H1 (cell line): Measurements from ENCODE around the gene ACTL8. TPM values are rescaled to one million over a fixed set of nuclear protein-coding genes. Genes with fewer than 3 reads are reported as not detected.

Experiments used
- CREB1 ChIP-seq: IDR thresholded peaks from 2 replicates; pipeline ENCODE4 v1.6.1; 2012; ENCODE audit warnings: inconsistent platforms
- EP300 ChIP-seq, 2 experiments: IDR thresholded peaks; 1 replicate in 1 of 2; 2 replicates in 1 of 2; pipeline ENCODE4 v1.6.1; 2011 to 2012; ENCODE audit warnings: low read depth in 2 of 2, low read length in 2 of 2, mild to moderate bottlenecking in 2 of 2, borderline replicate concordance in 1 of 2, inconsistent platforms in 1 of 2, moderate library complexity in 1 of 2
- GABPA ChIP-seq: IDR thresholded peaks from 2 replicates; pipeline ENCODE4 v1.6.1; 2011; ENCODE audit warnings: mild to moderate bottlenecking, low read length, moderate library complexity, borderline replicate concordance; ENCODE audit not compliant: insufficient read depth
- TCF12 ChIP-seq: IDR thresholded peaks from 2 replicates; pipeline ENCODE4 v1.6.1; 2011; ENCODE audit warnings: low read depth, mild to moderate bottlenecking, low read length
- polyA plus RNA-seq, 7 experiments: library from polyadenylated mRNA; depleted of rRNA in 3 of 7; stranded (reverse) in 5 of 7; unstranded in 2 of 7; fragments of >200 nt in 5 of 7; fragments of 200-250 nt in 2 of 7; gene quantifications; 1 replicate in 5 of 7; 2 replicates in 1 of 7; 4 replicates in 1 of 7; pipeline versions ENCODE4 v1.2.1 to v1.2.3, GENCODE V29; 2011 to 2013; ENCODE audit warnings: missing spikeins in 2 of 7, mixed read lengths in 2 of 7
- total RNA-seq: library from RNA; stranded (reverse); fragmentation: NEBNext Ultra II Directional; extraction: Animal tissue kit (Norgen Biotek cat#: 25700); gene quantifications from 2 replicates; pipeline ENCODE4 v1.2.1, GENCODE V29; 2021

ACTL8 gene
- total and polyA plus RNA-seq, 2 of the 8 experiments (the other 6 are each of a cell fraction or from before 2014, with no cell fraction given): 0.33 to 0.47 TPM

- TF ChIP-seq EP300 (IDR thresholded peaks at IDR 0.05; ENCODE audit: borderline replicate concordance in 1 of 2, low read depth in 2 of 2, low read length in 2 of 2) (no peak), GABPA (no peak), TCF12 (no peak), CREB1 (no peak)
These were observed 41.1 kb upstream of the ACTL8 start (continued) for GRCh38 chr1:17713993-17714392.
